Glutamatergic neuron (in vitro differentiated cells): ENCODE results near the gene ZNF599. TPM values are rescaled to one million over a fixed set of nuclear protein-coding genes. Genes with fewer than 3 reads are reported as not detected.

Experiments
- DNase-seq: peaks from one replicate; pipeline ENCODE4 v3.0.0; 2022
- H3K27ac Mint-ChIP-seq: one replicate; pipeline ENCODE4 v1.8.0; 2020; ENCODE audit warnings: mild to moderate bottlenecking, mixed read lengths, inconsistent platforms; ENCODE audit not compliant: unreplicated experiment
- H3K27me3 Mint-ChIP-seq: one replicate; pipeline ENCODE4 v1.8.0; 2020; ENCODE audit warnings: mild to moderate bottlenecking, moderate library complexity, mixed read lengths, inconsistent platforms; ENCODE audit not compliant: unreplicated experiment
- H3K36me3 Mint-ChIP-seq: one replicate; pipeline ENCODE4 v1.8.0; 2020; ENCODE audit warnings: mild to moderate bottlenecking, mixed read lengths, inconsistent platforms; ENCODE audit not compliant: unreplicated experiment
- H3K4me1 Mint-ChIP-seq: one replicate; pipeline ENCODE4 v1.8.0; 2020; ENCODE audit warnings: mild to moderate bottlenecking, low read depth, mixed read lengths, inconsistent platforms; ENCODE audit not compliant: unreplicated experiment
- H3K4me3 Mint-ChIP-seq: one replicate; pipeline ENCODE4 v1.8.0; 2020; ENCODE audit warnings: mild to moderate bottlenecking, mixed read lengths, inconsistent platforms; ENCODE audit not compliant: unreplicated experiment
- H3K9me3 Mint-ChIP-seq: one replicate; pipeline ENCODE4 v1.8.0; 2020; ENCODE audit warnings: mild to moderate bottlenecking, moderate library complexity, mixed read lengths, inconsistent platforms; ENCODE audit not compliant: unreplicated experiment
- CTCF ChIP-seq: fragments of 200-600 bp; sonication (generic); IDR thresholded peaks from one replicate; pipeline ENCODE4 v1.5.0; 2021; ENCODE audit not compliant: partially characterized antibody, unreplicated experiment
- total RNA-seq: library from RNA; stranded (reverse); fragmentation: NEBNext Ultra II Directional; extraction: Animal tissue kit (Norgen Biotek cat#: 25700); gene quantifications from one replicate; pipeline ENCODE4 v1.2.1, GENCODE V29; 2021; ENCODE audit not compliant: unreplicated experiment

ZNF599 gene
- total RNA-seq, 1 donor from 2014 or later = 8.2 TPM

DNA sequence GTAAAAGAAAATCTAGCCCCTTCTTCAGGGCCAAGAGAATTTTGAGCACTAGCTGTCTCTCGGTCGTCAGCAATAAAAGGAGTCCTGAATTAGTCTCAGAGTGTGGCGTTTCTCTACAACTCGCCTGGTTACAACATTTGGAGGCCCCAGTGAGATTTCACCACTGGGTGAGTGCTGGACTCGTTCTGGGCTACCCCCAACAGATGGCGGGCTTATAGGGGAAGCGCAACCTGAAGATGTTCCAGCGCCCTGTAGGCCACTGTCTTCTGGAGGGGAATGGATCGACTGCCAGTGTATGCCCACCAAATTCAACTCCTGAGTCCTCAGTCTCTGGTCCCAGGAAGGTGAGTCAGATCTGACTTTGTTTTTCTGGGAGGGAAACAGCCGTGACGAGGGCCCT, 50.7 kb downstream of the ZNF599 start:
- Mint-ChIP-seq H3K36me3 (no peaks in the 10 kb centered on the region), H3K27me3 (peaks cover 5% of the 10 kb centered on the region), H3K4me3 (no peak overlapping the region), H3K4me1 (no peaks in the 10 kb centered on the region), H3K27ac (no peak overlapping the region), H3K9me3 (peaks cover 3% of the 10 kb centered on the region)
- DNase-seq = no peak
- no peak for TF ChIP-seq CTCF

- Mint-ChIP-seq H3K27ac (no peak overlapping the region), H3K27me3 (no peaks in the 10 kb centered on the region), H3K4me1 (no peaks in the 10 kb centered on the region), H3K4me3 (no peak overlapping the region), H3K9me3 (peaks cover 14% of the 10 kb centered on the region), H3K36me3 (peaks cover 6% of the 10 kb centered on the region)
- DNase-seq = no peak
- TF ChIP-seq CTCF = no peak
These were observed 57.7 kb downstream of the ZNF599 start for GRCh38 chr19:34715357-34715756.

GRCh38 chr19:34713262-34713637, 59.8 kb downstream of the ZNF599 start:
- Mint-ChIP-seq H3K4me3 (no peak overlapping the region), H3K27me3 (no peaks in the 10 kb centered on the region), H3K4me1 (no peaks in the 10 kb centered on the region), H3K27ac (no peak overlapping the region), H3K36me3 (peaks cover 6% of the 10 kb centered on the region), H3K9me3 (peaks cover 15% of the 10 kb centered on the region)
- DNase-seq = no peak
- no peak for TF ChIP-seq CTCF

GRCh38 chr19:34712395-34713261, 60.4 kb downstream of the ZNF599 start:
- TF ChIP-seq CTCF = peak; percentile 92
- H3K36me3 Mint-ChIP-seq = peaks cover 6% of the 10 kb centered on the region
- peaks cover 15% of the 10 kb centered on the region for H3K9me3 Mint-ChIP-seq
- H3K4me3 Mint-ChIP-seq = no peak overlapping the region
- DNase-seq = no peak
- no peaks in the 10 kb centered on the region for H3K27me3 Mint-ChIP-seq
- no peak overlapping the region for H3K27ac Mint-ChIP-seq
- H3K4me1 Mint-ChIP-seq = no peaks in the 10 kb centered on the region

- TF ChIP-seq CTCF = no peak
- Mint-ChIP-seq H3K36me3 (peaks cover 6% of the 10 kb centered on the region), H3K27me3 (no peaks in the 10 kb centered on the region), H3K27ac (no peak overlapping the region), H3K4me1 (no peaks in the 10 kb centered on the region), H3K9me3 (peaks cover 15% of the 10 kb centered on the region), H3K4me3 (no peak overlapping the region)
- DNase-seq = no peak
These were observed 61.1 kb downstream of the ZNF599 start for GRCh38 chr19:34711890-34712289.

Other genes starting within 250 kb of the ZNF599 start
- gene SCGB2B2, start 96.1 kb downstream of the ZNF599 start, total RNA-seq = 1.2 TPM
- gene ZNF302, start 95.5 kb downstream of the ZNF599 start, total RNA-seq = 38.8 TPM
- gene ZNF181, start 39.0 kb downstream of the ZNF599 start, total RNA-seq = 11.4 TPM
- gene ZNF30, start 153.7 kb upstream of the ZNF599 start, total RNA-seq = 7.4 TPM
- gene ZNF792, start 191.0 kb upstream of the ZNF599 start, total RNA-seq = 6.4 TPM
- gene GRAMD1A, start 227.1 kb upstream of the ZNF599 start, total RNA-seq = 220 TPM